ENCODE measurements around the gene HBA1.
"Not testable (repeated sequence)": the region's sequence is repeated elsewhere in the genome, so short reads cannot be mapped to it uniquely, and the experiment has no call there.

HBA1 gene

GRCh38 chr16:175011-175949 lies 1.2 kb upstream of the HBA1 start:
- FAIRE-seq (no peak), DNase-seq (ENCODE audit: insufficient read length, low spot score) (no peak)
- TF ChIP-seq POLR2A (IDR thresholded peaks at IDR 0.05; ENCODE audit: low read depth, low read length), result no peak

- not testable (repeated sequence) for FAIRE-seq; DNase-seq (ENCODE audit: insufficient read length, low spot score)
These were observed 474 bp upstream of the HBA1 start for GRCh38 chr16:176006-176405.

DNA sequence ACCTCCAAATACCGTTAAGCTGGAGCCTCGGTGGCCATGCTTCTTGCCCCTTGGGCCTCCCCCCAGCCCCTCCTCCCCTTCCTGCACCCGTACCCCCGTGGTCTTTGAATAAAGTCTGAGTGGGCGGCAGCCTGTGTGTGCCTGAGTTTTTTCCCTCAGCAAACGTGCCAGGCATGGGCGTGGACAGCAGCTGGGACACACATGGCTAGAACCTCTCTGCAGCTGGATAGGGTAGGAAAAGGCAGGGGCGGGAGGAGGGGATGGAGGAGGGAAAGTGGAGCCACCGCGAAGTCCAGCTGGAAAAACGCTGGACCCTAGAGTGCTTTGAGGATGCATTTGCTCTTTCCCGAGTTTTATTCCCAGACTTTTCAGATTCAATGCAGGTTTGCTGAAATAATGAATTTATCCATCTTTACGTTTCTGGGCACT lies 928 bp downstream of the HBA1 start:
- no peak for DNase-seq (ENCODE audit: insufficient read length, low spot score)
- TF ChIP-seq POLR2A (IDR thresholded peaks at IDR 0.05; ENCODE audit: low read depth, low read length), result no peak
- FAIRE-seq, result no peak

GRCh38 chr16:177981-178667 lies 1.6 kb downstream of the HBA1 start:
- TF ChIP-seq POLR2A (IDR thresholded peaks at IDR 0.05; ENCODE audit: low read depth, low read length), result no peak
- FAIRE-seq, result no peak
- no peak for DNase-seq (ENCODE audit: insufficient read length, low spot score)

GRCh38 chr16:178668-179015 lies 2.2 kb downstream of the HBA1 start:
- no peak for DNase-seq (ENCODE audit: insufficient read length, low spot score)
- no peak for TF ChIP-seq POLR2A (IDR thresholded peaks at IDR 0.05; ENCODE audit: low read depth, low read length)
- no peak for FAIRE-seq

GRCh38 chr16:179211-180092 lies 3.0 kb downstream of the HBA1 start:
- TF ChIP-seq POLR2A (IDR thresholded peaks at IDR 0.05; ENCODE audit: low read depth, low read length), result no peak
- no peak for DNase-seq (ENCODE audit: insufficient read length, low spot score)
- FAIRE-seq, result no peak

GRCh38 chr16:180101-180675 lies 3.7 kb downstream of the HBA1 start, which contains the start of gene HBQ1:
TSS of gene HBQ1 (plus strand) at chr16:180459. CDS start at chr16:180487, 28 bp downstream.
- DNase-seq (ENCODE audit: insufficient read length, low spot score) (no peak), FAIRE-seq (no peak)
- no peak for TF ChIP-seq POLR2A (IDR thresholded peaks at IDR 0.05; ENCODE audit: low read depth, low read length)

GRCh38 chr16:180681-181564 lies 4.4 kb downstream of the HBA1 start:
- FAIRE-seq (no peak), DNase-seq (ENCODE audit: insufficient read length, low spot score) (no peak)
- TF ChIP-seq POLR2A (IDR thresholded peaks at IDR 0.05; ENCODE audit: low read depth, low read length), result no peak

DNA sequence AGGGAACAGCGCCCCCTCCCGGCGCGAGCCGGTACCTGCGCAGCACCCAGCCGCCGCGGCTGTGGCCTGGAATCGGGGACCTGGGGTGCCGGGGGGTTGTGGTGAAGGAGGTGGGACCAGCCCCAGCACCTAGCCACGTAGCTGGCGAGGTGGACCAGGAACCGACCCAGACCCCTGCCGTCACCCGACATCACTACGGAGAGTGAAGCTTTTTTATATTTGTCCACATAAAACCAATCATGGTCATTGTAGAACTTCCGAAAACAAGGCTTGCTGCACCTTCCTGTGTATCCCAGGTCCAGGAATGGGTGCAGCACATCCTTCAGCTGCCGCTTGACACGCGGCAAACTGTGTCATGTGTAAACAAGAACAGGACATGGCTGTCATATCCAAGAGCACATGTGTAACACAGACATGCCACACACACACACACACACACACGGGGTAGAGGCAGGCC lies 5.1 kb downstream of the HBA1 start:
- FAIRE-seq (no peak), DNase-seq (ENCODE audit: insufficient read length, low spot score) (no peak)
- no peak for TF ChIP-seq POLR2A (IDR thresholded peaks at IDR 0.05; ENCODE audit: low read depth, low read length)

DNA sequence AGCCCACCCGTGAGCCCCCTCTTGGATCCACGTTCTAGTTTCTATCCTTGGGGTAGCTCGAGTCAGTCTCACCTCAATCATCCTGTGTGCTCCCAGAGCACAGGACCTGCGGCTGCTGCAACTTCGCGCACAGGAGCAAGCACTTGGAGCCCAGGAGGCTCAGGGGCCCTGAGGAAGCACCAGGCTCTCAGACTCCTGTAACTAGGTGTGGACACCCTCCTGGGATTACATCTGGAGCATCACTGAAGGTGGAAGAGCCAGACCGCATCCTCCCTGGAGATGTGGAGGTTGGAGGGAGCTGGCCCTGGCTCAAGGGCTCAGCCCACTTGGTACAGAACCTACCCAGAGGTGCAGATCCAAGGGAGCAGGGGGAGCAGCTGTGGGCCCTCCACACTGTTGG lies 6.5 kb downstream of the HBA1 start:
- no peak for TF ChIP-seq POLR2A (IDR thresholded peaks at IDR 0.05; ENCODE audit: low read depth, low read length)
- FAIRE-seq (no peak), DNase-seq (ENCODE audit: insufficient read length, low spot score) (no peak)

DNA sequence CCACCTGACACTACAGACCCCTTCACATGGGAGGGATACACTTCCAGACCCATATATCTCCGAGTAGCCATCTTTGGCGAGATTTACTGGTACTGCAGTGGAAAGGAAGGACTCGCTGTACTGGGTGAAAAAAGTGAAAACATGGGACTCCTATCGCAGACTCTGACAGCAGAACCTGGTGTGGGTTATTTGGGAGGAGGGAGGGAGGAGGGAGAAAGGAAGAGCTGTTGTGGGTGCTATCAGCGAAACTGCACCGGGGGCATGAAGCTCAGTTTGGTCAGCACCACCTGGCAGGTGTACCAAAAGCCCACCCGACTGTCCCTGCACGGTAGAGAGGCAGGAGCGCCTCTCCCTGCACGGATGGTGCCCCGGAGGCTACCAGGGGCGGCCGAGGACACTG lies 8.7 kb downstream of the HBA1 start:
- no peak for TF ChIP-seq POLR2A (IDR thresholded peaks at IDR 0.05; ENCODE audit: low read depth, low read length)
- FAIRE-seq, result no peak
- no peak for DNase-seq (ENCODE audit: insufficient read length, low spot score)

DNA sequence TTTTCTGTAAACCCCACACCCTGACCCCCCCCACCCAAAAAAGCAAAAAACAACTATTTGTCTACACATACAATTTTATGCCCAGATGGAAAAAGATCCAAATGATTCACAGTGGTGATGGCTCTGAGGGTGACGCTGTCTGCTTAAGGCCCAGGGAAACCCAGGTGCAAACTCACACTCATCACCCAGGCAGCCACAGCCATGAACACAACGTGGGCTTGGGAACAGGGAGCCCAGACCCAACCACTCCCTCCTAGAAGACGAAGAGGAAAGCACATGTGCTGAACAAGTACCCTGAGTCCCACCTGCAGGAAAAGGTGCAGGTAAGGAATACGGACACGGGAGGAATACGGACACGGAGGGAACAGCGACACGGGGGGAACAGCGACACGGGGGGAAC lies 9.2 kb downstream of the HBA1 start:
- FAIRE-seq (no peak), DNase-seq (ENCODE audit: insufficient read length, low spot score) (no peak)
- no peak for TF ChIP-seq POLR2A (IDR thresholded peaks at IDR 0.05; ENCODE audit: low read depth, low read length)

- FAIRE-seq (no peak), DNase-seq (ENCODE audit: insufficient read length, low spot score) (no peak)
- no peak for TF ChIP-seq POLR2A (IDR thresholded peaks at IDR 0.05; ENCODE audit: low read depth, low read length)
These were observed 10.8 kb downstream of the HBA1 start for GRCh38 chr16:187330-187729.

Data from H54 (cell line).